ENCODE results near the gene HNRNPH1. TPM values are rescaled to one million over a fixed set of nuclear protein-coding genes. Genes with fewer than 3 reads are reported as not detected.

The HNRNPH1 gene
- total RNA-seq, 1 donor from 2014 or later: 458 TPM

DNA sequence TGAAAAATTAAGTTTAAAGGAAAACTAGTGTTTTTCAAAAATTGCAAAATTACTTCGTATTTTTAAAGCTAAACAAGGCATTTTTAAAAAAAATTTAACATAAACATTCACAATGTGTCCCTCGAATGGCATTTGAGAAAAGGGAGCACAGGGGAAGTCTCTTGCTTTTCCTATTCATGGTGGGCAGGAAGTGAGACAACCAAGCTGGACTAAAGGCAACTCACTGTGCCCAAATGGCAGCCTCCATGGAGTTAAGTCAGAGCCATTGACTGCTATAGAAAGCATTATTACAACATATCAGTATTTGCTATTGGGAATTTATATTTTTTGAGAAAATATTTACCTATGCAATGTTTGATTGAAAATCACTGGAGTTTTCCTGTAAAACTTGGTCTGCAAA, 8.3 kb downstream of the HNRNPH1 start:
- Histone ChIP-seq H3K27ac (ENCODE audit: low read depth, low read length) (no peak overlapping the region), H2AFZ (ENCODE audit: low read depth, low read length) (no peak overlapping the region), H3K4me3 (ENCODE audit: insufficient read depth, low read depth, low read length) (no peak overlapping the region), H3K27me3 (ENCODE audit: insufficient read depth, low read length) (no peaks in the 10 kb centered on the region), H3K4me2 (ENCODE audit: low read length) (no peak overlapping the region), H3K79me2 (ENCODE audit: insufficient read depth, low read length) (peaks cover 86% of the 10 kb centered on the region), H3K9me3 (ENCODE audit: insufficient read depth, low read depth, low read length) (no peaks in the 10 kb centered on the region), H3K36me3 (ENCODE audit: insufficient read depth, low read length) (peaks cover 93% of the 10 kb centered on the region), H3K4me1 (ENCODE audit: insufficient read depth, low read length) (peaks cover 8% of the 10 kb centered on the region), H3K9ac (ENCODE audit: low read length) (no peak overlapping the region), H4K20me1 (ENCODE audit: insufficient read depth, low read length) (peaks cover 98% of the 10 kb centered on the region)
- DNase-seq (ENCODE audit: low read depth): no peak
- no peak for FAIRE-seq
- no peak for TF ChIP-seq EZH2 (IDR thresholded peaks at IDR 0.05; ENCODE audit: insufficient read depth, low read length)
- TF ChIP-seq, protein P1, sequence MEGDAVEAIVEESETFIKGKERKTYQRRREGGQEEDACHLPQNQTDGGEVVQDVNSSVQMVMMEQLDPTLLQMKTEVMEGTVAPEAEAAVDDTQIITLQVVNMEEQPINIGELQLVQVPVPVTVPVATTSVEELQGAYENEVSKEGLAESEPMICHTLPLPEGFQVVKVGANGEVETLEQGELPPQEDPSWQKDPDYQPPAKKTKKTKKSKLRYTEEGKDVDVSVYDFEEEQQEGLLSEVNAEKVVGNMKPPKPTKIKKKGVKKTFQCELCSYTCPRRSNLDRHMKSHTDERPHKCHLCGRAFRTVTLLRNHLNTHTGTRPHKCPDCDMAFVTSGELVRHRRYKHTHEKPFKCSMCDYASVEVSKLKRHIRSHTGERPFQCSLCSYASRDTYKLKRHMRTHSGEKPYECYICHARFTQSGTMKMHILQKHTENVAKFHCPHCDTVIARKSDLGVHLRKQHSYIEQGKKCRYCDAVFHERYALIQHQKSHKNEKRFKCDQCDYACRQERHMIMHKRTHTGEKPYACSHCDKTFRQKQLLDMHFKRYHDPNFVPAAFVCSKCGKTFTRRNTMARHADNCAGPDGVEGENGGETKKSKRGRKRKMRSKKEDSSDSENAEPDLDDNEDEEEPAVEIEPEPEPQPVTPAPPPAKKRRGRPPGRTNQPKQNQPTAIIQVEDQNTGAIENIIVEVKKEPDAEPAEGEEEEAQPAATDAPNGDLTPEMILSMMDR (IDR thresholded peaks at IDR 0.05; ENCODE audit: insufficient read depth, low read depth, low read length): no peak
- peaks cover 32% of the 10 kb centered on the region for H3K36me3 Mint-ChIP-seq (ENCODE audit: low read depth, unreplicated experiment)
- no peak overlapping the region for H3K27ac Mint-ChIP-seq (ENCODE audit: unreplicated experiment)
- H3K27me3 Mint-ChIP-seq (ENCODE audit: low read depth, unreplicated experiment): no peaks in the 10 kb centered on the region
- H3K4me1 Mint-ChIP-seq (ENCODE audit: low read depth, unreplicated experiment): peaks cover 35% of the 10 kb centered on the region
- H3K4me3 Mint-ChIP-seq (ENCODE audit: unreplicated experiment): no peak overlapping the region
- no peaks in the 10 kb centered on the region for H3K9me3 Mint-ChIP-seq (ENCODE audit: unreplicated experiment)

DNA sequence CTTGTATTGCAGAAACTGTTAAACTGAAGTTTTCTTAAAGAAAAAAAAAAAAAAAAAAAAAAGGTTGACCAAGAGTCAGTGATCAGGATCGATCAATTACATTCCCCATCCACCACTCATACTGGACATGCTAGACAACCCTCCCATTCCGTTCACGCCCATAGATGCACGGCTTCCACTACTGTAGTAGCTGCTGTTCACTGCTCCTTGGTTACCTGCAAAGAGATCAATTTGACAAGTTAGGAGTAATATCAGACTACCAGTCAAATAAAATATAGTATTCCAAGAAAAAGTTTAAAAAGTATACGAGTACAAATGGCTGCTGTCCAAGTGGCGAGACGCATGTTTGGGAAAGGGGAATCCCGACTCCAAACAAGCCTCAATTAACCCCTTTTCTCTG, 8.7 kb downstream of the HNRNPH1 start:
- H3K4me3 Mint-ChIP-seq (ENCODE audit: unreplicated experiment): peak overlapping the region; percentile 23

More for the DNA sequence above, 8.7 kb downstream of the HNRNPH1 start:
- H3K27ac ChIP-seq (ENCODE audit: low read depth, low read length): no peak overlapping the region
- H3K4me1 ChIP-seq (ENCODE audit: insufficient read depth, low read length): peaks cover 6% of the 10 kb centered on the region
- no peaks in the 10 kb centered on the region for H3K9me3 ChIP-seq (ENCODE audit: insufficient read depth, low read depth, low read length)
- H3K36me3 ChIP-seq (ENCODE audit: insufficient read depth, low read length): peaks cover 91% of the 10 kb centered on the region
- H3K4me3 ChIP-seq (ENCODE audit: insufficient read depth, low read depth, low read length): no peak overlapping the region
- H4K20me1 ChIP-seq (ENCODE audit: insufficient read depth, low read length): peaks cover 98% of the 10 kb centered on the region
- no peaks in the 10 kb centered on the region for H3K9me3 Mint-ChIP-seq (ENCODE audit: unreplicated experiment)
- no peak overlapping the region for H3K4me2 ChIP-seq (ENCODE audit: low read length)
- no peak for TF ChIP-seq EZH2 (IDR thresholded peaks at IDR 0.05; ENCODE audit: insufficient read depth, low read length)
- TF ChIP-seq, protein P1 (IDR thresholded peaks at IDR 0.05; ENCODE audit: insufficient read depth, low read depth, low read length): no peak
- FAIRE-seq (no peak), DNase-seq (ENCODE audit: low read depth) (no peak)
- H3K4me1 Mint-ChIP-seq (ENCODE audit: low read depth, unreplicated experiment): peaks cover 34% of the 10 kb centered on the region
- no peak overlapping the region for H2AFZ ChIP-seq (ENCODE audit: low read depth, low read length)
- H3K9ac ChIP-seq (ENCODE audit: low read length): no peak overlapping the region
- peaks cover 82% of the 10 kb centered on the region for H3K79me2 ChIP-seq (ENCODE audit: insufficient read depth, low read length)
- peaks cover 31% of the 10 kb centered on the region for H3K36me3 Mint-ChIP-seq (ENCODE audit: low read depth, unreplicated experiment)
- H3K27me3 Mint-ChIP-seq (ENCODE audit: low read depth, unreplicated experiment): no peaks in the 10 kb centered on the region
- H3K27ac Mint-ChIP-seq (ENCODE audit: unreplicated experiment): no peak overlapping the region
- H3K27me3 ChIP-seq (ENCODE audit: insufficient read depth, low read length): no peaks in the 10 kb centered on the region
